Activated CD4-positive, CD25-positive, alpha-beta regulatory T cell treated with anti-CD3 and anti-CD28 coated beads, Interleukin-2, amount 50 U/mL, for 16 hours (primary cell): Measurements from ENCODE around the gene FRMD4B.

Experiments
- DNase-seq: peaks from one replicate; pipeline ENCODE4 v3.0.0-alpha.2; 2020; ENCODE audit warnings: low read depth, low spot score

FRMD4B gene

DNA sequence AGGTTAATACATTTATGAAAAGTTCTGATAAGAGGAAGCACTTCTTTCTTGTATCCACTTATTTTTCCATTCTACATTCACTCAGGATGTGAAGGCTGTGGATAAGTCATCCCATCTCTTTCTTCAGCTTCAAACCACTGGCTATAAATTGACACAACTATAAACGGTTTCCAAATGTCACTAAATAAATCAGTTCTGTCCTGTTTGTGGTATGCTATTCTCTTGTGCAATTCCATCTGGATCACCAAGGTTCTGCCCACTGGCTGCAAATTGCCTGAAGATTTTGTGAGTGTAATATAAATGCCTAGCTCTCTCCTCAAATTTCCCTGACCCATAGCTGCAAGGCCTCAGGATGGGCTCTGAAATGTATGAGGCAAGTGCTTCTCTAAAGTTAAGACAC lies 256.4 kb downstream of the FRMD4B start:
- no peak for DNase-seq

DNA sequence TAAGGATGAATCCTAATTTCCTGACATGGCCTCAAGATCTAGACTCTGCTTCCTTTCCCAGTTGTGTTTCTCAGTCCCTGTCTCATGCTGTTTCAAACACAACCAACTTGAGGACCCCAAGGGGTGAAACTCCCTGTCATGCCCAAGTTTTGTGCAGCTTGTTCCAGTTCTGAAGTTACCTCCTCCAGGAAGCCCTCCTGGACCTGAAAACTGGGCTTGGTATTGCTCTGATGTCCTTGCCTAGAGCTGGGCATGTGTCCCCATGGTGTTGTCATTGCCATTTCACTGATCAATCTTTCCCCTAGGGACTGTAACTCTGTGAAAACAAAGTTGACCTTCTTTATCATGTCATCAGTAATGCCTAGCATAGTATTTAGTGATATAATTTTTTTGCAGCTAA lies 257.4 kb downstream of the FRMD4B start:
- DNase-seq: no peak

DNA sequence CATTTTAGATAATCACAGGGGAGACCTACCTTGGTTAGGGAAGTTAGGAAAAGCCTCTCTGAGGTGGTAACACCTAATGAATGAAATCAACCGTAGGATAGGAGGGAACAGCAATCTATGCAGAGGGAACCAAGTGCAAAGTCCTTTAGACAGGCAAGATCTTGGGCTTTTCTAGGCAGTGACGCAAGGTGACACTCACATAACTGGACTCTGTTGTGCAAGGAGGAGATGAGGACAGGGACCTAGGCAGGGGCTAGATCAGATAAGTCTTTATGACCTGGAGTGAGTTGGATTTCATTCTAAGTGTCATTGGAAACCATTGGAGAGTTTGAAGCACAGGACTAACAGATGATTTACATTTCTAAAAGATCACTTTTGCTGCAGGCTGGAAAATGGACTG lies 258.9 kb downstream of the FRMD4B start:
- DNase-seq: no peak

DNA sequence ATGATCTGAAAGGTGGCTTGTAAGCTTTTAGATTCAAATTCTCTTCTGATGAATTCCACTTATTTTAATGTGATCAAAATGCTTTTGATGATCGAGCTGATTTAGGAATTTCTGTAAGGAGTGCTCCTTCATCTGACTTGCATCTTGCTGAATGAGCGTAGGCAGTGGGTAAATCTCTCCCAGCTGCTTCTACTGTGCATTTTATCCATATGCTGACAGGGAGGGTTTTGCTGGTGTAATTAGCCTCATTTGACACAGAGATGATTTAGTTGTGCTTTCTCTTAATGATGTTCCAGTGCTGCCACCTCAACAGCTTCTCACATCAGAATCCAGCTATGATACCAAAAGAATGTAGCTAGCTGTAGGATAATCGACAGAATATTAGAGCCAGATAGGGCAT lies 259.7 kb downstream of the FRMD4B start:
- DNase-seq: no peak

DNA sequence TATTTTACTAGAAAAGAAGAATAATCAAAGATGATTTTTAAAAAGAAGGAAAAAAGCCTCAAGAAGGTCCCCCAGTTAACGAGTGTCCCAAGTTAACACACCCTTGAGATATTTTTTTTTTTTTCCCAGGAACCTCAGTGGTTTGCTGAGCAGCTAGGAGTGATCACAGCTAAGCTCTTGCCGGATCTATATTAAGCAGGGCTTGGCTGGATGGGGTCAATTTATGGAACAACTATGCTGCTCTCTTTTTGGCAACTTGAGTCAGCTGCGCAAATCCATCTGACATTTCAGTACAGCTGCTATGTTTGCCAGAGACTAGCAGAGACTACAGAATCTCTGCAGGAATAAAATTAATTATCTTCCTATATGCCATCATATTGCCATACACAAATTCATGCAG lies 263.5 kb downstream of the FRMD4B start, which contains the start of gene LMOD3:
TSS of gene LMOD3 (minus strand) at position 193 of the 400 bp plus-strand sequence. CDS start 209 bp downstream, outside the sequence.
- no peak for DNase-seq

DNA sequence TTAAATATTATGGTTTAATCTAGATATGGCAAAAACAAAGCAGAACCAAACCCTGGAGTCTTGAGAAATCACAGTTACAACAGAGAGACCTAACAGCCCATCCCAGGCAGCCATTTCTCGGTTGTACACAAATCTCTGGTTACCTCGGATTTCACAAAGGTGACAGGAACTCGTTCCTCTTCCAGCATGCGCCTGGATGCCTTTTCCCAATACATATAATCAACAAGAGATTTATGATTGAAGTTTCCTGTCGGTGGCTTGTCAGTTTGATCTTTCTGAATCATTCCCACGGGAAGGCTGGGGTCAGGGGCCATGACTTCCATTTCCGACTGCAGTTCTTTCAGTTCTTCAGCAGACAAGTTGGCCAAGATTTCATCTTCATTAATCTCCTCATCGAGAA lies 263.9 kb downstream of the FRMD4B start:
- DNase-seq: no peak

DNA sequence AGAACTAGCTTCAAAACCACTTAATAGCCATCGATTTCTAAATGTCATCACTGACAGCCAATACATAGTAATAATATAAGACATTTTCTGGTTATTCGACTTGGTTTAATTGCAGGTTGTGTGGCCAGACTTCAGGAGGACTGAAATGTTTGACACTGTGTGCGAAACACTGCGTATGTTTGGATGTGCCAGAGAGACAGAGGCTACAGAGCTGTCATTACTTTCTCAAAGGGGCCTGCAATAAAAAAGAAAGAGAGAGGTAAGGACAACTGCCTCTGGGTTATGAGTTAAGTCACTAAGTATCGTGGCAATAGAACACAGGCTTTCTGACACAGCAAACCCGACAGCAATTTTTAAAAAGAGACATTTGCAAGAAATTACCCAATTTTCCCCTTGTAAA lies 264.4 kb downstream of the FRMD4B start:
- DNase-seq: no peak

DNA sequence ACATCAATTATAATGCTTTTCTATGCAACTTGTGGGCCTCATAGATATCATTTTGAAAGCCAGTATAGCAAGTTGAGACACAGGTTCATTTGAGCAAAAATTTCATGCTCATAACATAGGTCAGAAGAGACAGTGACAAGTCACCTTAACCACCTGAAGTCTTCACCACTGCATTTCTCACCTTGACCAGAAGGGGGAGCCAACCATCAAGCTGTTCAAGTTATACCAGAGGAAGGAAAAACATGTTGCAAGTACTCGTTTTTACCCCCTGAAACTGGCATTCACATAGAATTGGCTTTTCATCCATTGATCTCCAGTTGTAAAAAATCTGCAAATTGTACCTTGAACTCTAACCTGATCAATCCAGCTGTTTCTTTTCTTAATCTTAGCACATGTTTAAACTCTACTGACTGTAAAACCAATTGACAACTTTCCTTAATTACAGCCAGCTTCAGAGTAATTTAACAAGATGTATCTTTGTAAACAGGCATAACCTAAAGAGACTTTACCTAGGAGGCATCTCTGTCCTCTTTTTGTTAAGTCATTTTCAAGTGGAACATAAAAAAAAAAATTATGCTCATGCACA lies 264.9 kb downstream of the FRMD4B start:
- peak; percentile 76 for DNase-seq
